ENCODE data around the gene WWP2. TPM values are rescaled to one million over a fixed set of nuclear protein-coding genes. Genes with fewer than 3 reads are reported as not detected.

The WWP2 gene
- total and polyA plus RNA-seq, 2 donors (not counting 3 experiments of a cell fraction or from before 2014, with no cell fraction given) = 17.9 to 44.9 TPM

DNA sequence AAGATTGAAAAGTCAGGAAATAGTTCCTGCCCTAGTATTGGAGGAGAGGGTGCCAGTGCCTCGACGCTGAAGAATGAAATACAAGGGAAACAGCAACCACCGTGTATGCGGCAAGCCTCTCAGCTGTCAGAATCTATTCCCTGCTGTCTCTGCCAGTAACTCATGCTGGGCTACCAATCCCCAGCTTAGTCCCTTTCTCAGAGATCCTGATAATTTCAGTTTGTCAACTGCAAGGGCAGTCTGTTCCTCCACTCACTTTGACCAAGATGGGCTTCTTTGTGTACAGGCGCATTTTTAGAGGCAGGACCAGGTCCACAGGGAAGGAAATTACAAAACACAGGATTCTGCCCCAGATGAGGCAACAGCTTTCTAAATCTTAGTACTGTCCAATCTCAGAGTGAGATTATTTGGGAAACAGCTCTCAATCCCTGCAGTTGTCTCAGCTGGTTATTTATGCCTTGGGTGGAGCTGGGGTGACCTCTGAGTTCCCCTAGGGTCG lies 37.1 kb upstream of the WWP2 start:
- Histone ChIP-seq H3K9ac (replicated peaks; ENCODE audit: extremely low read depth, insufficient read depth, low read length) (peak overlapping the region; percentile 4), H3K36me3 (ENCODE audit: control insufficient read depth in 2 of 2, extremely low read depth in 1 of 2, insufficient read depth in 2 of 2, low read length in 2 of 2) (peaks cover 0 to 9% of the 10 kb centered on the region in 2 experiments), H3K27ac (ENCODE audit: insufficient read depth, low read depth, low read length) (peak overlapping the region; percentile 8), H3K9me1 (replicated peaks; ENCODE audit: control insufficient read depth, extremely low read depth, insufficient read depth, low read length) (no peaks in the 10 kb centered on the region), H3K9me3 (replicated peaks; ENCODE audit: control insufficient read depth, insufficient read depth, low read length) (no peaks in the 10 kb centered on the region), H3K4me3 (replicated peaks in 1 of 3; ENCODE audit: insufficient read depth in 1 of 3, low read depth in 1 of 3, low read length in 3 of 3) (peak overlapping the region; percentile 1 to 55 (median 37)), H2AFZ (ENCODE audit: low read depth, low read length) (no peak overlapping the region), H3K4me2 (ENCODE audit: insufficient read depth, low read length) (peak overlapping the region; percentile 93), H4K20me1 (replicated peaks; ENCODE audit: control insufficient read depth, extremely low read depth, insufficient read depth, low read length) (no peaks in the 10 kb centered on the region), H3K79me2 (ENCODE audit: control insufficient read depth, insufficient read depth, low read length) (peaks cover 60% of the 10 kb centered on the region), H3K27me3 (ENCODE audit: control insufficient read depth in 2 of 2, insufficient read depth in 2 of 2, low read length in 2 of 2) (no peaks in the 10 kb centered on the region), H3K4me1 (ENCODE audit: control insufficient read depth, extremely low read depth, insufficient read depth, low read length) (peaks cover 36% of the 10 kb centered on the region)
- FAIRE-seq (peak; percentile 86), DNase-seq (ENCODE audit: low read depth, low spot score) (peak; percentile 18)
- dilution Hi-C loops (cut with MboI; ENCODE audit: extremely low pct_ligation_motif_present, low sequenced_read_pairs) = no loop called here
- TF ChIP-seq FOS (IDR thresholded peaks at IDR 0.05; ENCODE audit: borderline replicate concordance, insufficient read depth, low read length) (no peak), POLR2A (IDR thresholded peaks at IDR 0.05; ENCODE audit: low read depth, low read length) (no peak)
- TF ChIP-seq, protein P1, sequence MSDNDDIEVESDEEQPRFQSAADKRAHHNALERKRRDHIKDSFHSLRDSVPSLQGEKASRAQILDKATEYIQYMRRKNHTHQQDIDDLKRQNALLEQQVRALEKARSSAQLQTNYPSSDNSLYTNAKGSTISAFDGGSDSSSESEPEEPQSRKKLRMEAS (IDR thresholded peaks at IDR 0.05; ENCODE audit: insufficient read depth, insufficient read length) = no peak
- TF ChIP-seq, protein P2, sequence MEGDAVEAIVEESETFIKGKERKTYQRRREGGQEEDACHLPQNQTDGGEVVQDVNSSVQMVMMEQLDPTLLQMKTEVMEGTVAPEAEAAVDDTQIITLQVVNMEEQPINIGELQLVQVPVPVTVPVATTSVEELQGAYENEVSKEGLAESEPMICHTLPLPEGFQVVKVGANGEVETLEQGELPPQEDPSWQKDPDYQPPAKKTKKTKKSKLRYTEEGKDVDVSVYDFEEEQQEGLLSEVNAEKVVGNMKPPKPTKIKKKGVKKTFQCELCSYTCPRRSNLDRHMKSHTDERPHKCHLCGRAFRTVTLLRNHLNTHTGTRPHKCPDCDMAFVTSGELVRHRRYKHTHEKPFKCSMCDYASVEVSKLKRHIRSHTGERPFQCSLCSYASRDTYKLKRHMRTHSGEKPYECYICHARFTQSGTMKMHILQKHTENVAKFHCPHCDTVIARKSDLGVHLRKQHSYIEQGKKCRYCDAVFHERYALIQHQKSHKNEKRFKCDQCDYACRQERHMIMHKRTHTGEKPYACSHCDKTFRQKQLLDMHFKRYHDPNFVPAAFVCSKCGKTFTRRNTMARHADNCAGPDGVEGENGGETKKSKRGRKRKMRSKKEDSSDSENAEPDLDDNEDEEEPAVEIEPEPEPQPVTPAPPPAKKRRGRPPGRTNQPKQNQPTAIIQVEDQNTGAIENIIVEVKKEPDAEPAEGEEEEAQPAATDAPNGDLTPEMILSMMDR (IDR thresholded peaks at IDR 0.05; ENCODE audit: extremely low read depth in 1 of 2, insufficient read depth in 1 of 2, low read depth in 1 of 2, low read length in 2 of 2) = no peak
- POLR2A ChIA-PET = no interaction called here
- intact Hi-C loops (cut with micrococcal nuclease) = no loop called here
- BruUV-seq (replicated peaks) = no TSS peak
- CTCF ChIA-PET = interaction anchor here (0.6 to 8.5 kb wide), 4 partner anchors 9 to 30 kb away, joined by 3 to 55 read pairs (median 7); partner anchors contain the start of gene NOB1

Data from endothelial cell of umbilical vein (primary cell).